Measurements from ENCODE around the gene NFYB. TPM values are rescaled to one million over a fixed set of nuclear protein-coding genes. Genes with fewer than 3 reads are reported as not detected.
"Not testable (repeated sequence)": the region's sequence is repeated elsewhere in the genome, so short reads cannot be mapped to it uniquely, and the experiment has no call there.

Gene NFYB
- total RNA-seq, 1 experiment from 2014 or later = 31.5 TPM

DNA sequence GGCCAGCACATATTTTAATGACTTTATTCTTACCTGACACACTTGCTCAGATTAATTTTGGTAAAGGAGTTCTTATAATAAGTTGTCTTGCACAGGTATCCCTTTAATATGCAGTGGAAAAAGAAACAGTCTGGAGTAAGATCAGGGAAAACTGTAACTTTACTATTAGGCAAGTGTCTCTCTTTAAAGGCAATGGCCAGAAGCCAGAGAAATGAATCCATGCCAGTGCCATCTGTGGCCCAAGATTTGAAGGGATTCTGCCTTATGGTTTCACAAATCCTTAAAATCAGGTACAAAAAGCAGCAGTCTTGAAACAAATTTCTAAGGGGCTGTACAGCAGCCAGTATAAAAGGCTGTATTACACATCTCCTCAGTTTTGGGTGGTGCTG is 22.4 kb downstream of the NFYB start:
- Histone ChIP-seq H3K4me1 (ENCODE audit: control insufficient read depth, insufficient read depth, low read length) (no peaks in the 10 kb centered on the region; the same call in 1 of the 2 replicates), H3K27ac (ENCODE audit: low read length) (no peak overlapping the region), H3K36me3 (ENCODE audit: control insufficient read depth, insufficient read depth, low read length) (peaks cover 19% of the 10 kb centered on the region; the same call in 1 of the 2 replicates), H3K27me3 (ENCODE audit: control insufficient read depth, insufficient read depth, low read length) (no peaks in the 10 kb centered on the region), H3K4me3 (ENCODE audit: low read depth in 2 of 2, low read length in 2 of 2) (no peak overlapping the region), H3K9me3 (ENCODE audit: control insufficient read depth, insufficient read depth, low read depth, low read length) (no peaks in the 10 kb centered on the region)
- intact Hi-C loops (cut with micrococcal nuclease; ENCODE audit: unreplicated experiment) (no loop called here), in situ Hi-C loops (cut with HindIII; ENCODE audit: low pct_unique_long_range_greater_than_20kb, low sequenced_read_pairs) (no loop called here)
- no TSS peak for BruUV-seq (replicated peaks)
- ATAC-seq = no peak
- ChIA-PET CTCF (no interaction called here), POLR2A (no interaction called here)
- no peak for DNase-seq (ENCODE audit: low read depth, low spot score)
- TF ChIP-seq POLR2AphosphoS5 (IDR thresholded peaks at IDR 0.05; ENCODE audit: low read depth, low read length) (no peak), SIN3A (IDR thresholded peaks at IDR 0.05; ENCODE audit: borderline replicate concordance, insufficient read depth, low read depth, low read length) (no peak), TCF7L2 (IDR thresholded peaks at IDR 0.05; ENCODE audit: low read depth, low read length) (no peak)
- TF ChIP-seq, protein P1, sequence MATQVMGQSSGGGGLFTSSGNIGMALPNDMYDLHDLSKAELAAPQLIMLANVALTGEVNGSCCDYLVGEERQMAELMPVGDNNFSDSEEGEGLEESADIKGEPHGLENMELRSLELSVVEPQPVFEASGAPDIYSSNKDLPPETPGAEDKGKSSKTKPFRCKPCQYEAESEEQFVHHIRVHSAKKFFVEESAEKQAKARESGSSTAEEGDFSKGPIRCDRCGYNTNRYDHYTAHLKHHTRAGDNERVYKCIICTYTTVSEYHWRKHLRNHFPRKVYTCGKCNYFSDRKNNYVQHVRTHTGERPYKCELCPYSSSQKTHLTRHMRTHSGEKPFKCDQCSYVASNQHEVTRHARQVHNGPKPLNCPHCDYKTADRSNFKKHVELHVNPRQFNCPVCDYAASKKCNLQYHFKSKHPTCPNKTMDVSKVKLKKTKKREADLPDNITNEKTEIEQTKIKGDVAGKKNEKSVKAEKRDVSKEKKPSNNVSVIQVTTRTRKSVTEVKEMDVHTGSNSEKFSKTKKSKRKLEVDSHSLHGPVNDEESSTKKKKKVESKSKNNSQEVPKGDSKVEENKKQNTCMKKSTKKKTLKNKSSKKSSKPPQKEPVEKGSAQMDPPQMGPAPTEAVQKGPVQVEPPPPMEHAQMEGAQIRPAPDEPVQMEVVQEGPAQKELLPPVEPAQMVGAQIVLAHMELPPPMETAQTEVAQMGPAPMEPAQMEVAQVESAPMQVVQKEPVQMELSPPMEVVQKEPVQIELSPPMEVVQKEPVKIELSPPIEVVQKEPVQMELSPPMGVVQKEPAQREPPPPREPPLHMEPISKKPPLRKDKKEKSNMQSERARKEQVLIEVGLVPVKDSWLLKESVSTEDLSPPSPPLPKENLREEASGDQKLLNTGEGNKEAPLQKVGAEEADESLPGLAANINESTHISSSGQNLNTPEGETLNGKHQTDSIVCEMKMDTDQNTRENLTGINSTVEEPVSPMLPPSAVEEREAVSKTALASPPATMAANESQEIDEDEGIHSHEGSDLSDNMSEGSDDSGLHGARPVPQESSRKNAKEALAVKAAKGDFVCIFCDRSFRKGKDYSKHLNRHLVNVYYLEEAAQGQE (IDR thresholded peaks at IDR 0.05; ENCODE audit: insufficient read depth in 1 of 2, low read depth in 2 of 2, low read length in 1 of 2) = no peak
- TF ChIP-seq, protein P2, sequence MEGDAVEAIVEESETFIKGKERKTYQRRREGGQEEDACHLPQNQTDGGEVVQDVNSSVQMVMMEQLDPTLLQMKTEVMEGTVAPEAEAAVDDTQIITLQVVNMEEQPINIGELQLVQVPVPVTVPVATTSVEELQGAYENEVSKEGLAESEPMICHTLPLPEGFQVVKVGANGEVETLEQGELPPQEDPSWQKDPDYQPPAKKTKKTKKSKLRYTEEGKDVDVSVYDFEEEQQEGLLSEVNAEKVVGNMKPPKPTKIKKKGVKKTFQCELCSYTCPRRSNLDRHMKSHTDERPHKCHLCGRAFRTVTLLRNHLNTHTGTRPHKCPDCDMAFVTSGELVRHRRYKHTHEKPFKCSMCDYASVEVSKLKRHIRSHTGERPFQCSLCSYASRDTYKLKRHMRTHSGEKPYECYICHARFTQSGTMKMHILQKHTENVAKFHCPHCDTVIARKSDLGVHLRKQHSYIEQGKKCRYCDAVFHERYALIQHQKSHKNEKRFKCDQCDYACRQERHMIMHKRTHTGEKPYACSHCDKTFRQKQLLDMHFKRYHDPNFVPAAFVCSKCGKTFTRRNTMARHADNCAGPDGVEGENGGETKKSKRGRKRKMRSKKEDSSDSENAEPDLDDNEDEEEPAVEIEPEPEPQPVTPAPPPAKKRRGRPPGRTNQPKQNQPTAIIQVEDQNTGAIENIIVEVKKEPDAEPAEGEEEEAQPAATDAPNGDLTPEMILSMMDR (IDR thresholded peaks at IDR 0.05) = no peak

DNA sequence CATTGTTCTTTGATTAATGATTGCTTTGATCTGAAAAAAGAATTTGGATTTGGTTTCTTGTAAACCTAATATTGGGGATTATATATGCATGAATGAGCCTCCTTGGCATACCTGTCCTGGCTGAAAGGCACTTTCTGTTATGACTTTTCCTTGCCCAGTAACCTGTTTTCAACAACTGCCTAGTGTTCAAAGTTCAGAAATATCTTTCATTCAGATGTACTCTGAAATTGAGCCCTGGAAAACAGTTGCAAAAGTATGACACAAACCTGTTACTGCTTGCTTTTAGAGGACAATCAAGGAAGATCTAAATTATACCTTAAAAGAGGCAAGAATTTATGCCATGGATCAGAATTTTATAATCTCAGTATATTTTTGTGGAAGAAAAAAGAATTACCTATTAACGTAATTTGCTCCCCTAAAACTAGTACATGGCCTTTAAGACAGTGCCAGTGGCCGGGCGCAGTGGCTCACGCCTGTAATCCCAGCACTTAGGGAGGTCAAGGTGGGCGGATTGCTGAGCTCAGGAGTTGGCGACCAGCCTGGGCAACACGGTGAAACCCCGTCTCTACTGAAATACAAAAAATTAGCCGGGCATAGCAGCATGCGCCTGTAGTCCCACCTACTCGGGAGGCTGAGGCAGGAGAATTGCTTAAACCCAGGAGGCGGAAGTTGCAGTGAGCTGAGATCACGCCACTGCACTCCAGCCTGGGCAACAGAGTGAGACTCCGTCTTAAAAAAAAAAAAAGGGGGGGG is 23.0 kb downstream of the NFYB start:
- DNase-seq (ENCODE audit: low read depth, low spot score); intact Hi-C loops (cut with micrococcal nuclease; ENCODE audit: unreplicated experiment); ATAC-seq: not testable (repeated sequence)

More for the DNA sequence above, 23.0 kb downstream of the NFYB start:
- H3K27me3 ChIP-seq (ENCODE audit: control insufficient read depth, insufficient read depth, low read length); CTCF ChIA-PET; H3K9me3 ChIP-seq (ENCODE audit: control insufficient read depth, insufficient read depth, low read depth, low read length); in situ Hi-C loops (cut with HindIII; ENCODE audit: low pct_unique_long_range_greater_than_20kb, low sequenced_read_pairs); POLR2A ChIA-PET; H3K27ac ChIP-seq (ENCODE audit: low read length); H3K4me3 ChIP-seq (ENCODE audit: low read depth in 2 of 2, low read length in 2 of 2); H3K4me1 ChIP-seq (ENCODE audit: control insufficient read depth, insufficient read depth, low read length); BruUV-seq (replicated peaks): not testable (repeated sequence)
- peaks cover 19% of the 10 kb centered on the region; the same call in 1 of the 2 replicates for H3K36me3 ChIP-seq (ENCODE audit: control insufficient read depth, insufficient read depth, low read length)

Data from Panc1 (cell line).